A549 treated with Mapracorat at 1 μM for 4 hours (cell line): ENCODE measurements around the gene SOHLH2. TPM values are rescaled to one million over a fixed set of nuclear protein-coding genes. Genes with fewer than 3 reads are reported as not detected.

ENCODE experiments used
- total RNA-seq: library from RNA; stranded (reverse); fragments of 200-300 nt; extraction: Qiagen RNA extraction; gene quantifications from 5 replicates; pipeline ENCODE4 v1.2.3, GENCODE V29; 2022

The SOHLH2 gene, protein sequence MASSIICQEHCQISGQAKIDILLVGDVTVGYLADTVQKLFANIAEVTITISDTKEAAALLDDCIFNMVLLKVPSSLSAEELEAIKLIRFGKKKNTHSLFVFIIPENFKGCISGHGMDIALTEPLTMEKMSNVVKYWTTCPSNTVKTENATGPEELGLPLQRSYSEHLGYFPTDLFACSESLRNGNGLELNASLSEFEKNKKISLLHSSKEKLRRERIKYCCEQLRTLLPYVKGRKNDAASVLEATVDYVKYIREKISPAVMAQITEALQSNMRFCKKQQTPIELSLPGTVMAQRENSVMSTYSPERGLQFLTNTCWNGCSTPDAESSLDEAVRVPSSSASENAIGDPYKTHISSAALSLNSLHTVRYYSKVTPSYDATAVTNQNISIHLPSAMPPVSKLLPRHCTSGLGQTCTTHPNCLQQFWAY
- total RNA-seq: not detected in 5 replicates

GRCh38 chr13:36214163-36214921 is at the start of gene SOHLH2:
TSS of gene SOHLH2 (minus strand) at chr13:36214556. CDS start at chr13:36214526, 30 bp downstream.

DNA sequence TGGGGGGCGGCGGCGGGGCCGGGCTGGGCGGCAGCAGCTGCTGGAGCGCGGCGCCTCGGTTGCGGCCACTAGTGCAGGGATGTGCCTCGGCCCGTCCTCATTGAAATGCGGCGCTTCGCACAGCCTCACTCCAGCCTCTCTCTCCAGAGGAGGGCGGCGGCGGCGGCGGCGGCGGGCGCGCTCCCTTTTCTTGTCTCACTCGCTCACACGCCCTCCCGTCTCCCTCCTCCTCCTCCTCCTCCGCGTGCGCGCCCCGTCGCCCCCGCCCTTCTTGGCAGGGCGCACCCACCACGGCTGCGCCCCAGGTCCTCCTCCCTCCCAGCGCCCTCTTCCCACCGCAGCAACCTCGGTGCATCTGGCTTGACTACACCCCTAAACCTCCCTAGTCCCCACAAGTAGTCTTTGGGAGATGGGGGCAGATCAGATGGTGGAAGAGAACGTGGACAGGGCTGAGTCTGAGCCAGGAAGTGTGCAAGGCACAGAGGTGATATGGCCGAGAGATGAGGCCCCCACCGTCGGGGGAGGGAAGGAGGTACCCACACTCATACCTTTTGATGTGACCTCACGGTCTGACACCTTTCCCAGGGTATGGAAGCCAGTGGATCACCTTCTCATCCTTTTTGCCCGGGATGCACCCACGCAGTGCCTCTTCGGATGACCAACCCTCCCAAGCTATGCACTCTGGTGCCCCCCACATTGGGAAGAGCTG is 83.0 kb downstream of the SOHLH2 start, which contains the start of gene DCLK1:
Gene DCLK1, minus strand, starts transcription at position 161 of the 709 bp plus-strand sequence.

Other genes starting within 250 kb of the SOHLH2 start
- gene DCLK1, start 83.2 kb downstream of the SOHLH2 start, total RNA-seq: 0.96 to 1.2 TPM (median 1.0 TPM) in 5 replicates
- gene CCDC169, start 83.3 kb upstream of the SOHLH2 start, total RNA-seq: 0.20 to 0.59 TPM (median 0.36 TPM) in 5 replicates
- 19.9 to 28.6 TPM (median 22.6 TPM) in 5 replicates for gene SPART, start 131.8 kb upstream of the SOHLH2 start, total RNA-seq
- 0.30 to 0.69 TPM (median 0.41 TPM) in 5 replicates for gene CCNA1, start 217.9 kb upstream of the SOHLH2 start, total RNA-seq